MG63 (cell line): ENCODE results near the gene TCF12. TPM values are rescaled to one million over a fixed set of nuclear protein-coding genes. Genes with fewer than 3 reads are reported as not detected.
A peak's percentile ranks its signal among the peaks of the same experiment; 100 is the strongest.

Source experiments
- DNase-seq: peaks from one replicate; pipeline ENCODE4 v3.0.0-alpha.2; 2020
- H3K27me3 ChIP-seq: fragments of 250-450 bp; sonication (Bioruptor Pico); 2 replicates; pipeline ENCODE4 v1.5.1; 2020; ENCODE audit warnings: mild to moderate bottlenecking, moderate library complexity
- H3K36me3 ChIP-seq: fragments of 250-450 bp; sonication (Bioruptor Pico); 2 replicates; pipeline ENCODE4 v1.5.1; 2020; ENCODE audit warnings: mild to moderate bottlenecking, moderate library complexity
- H3K4me3 ChIP-seq: fragments of 250-450 bp; sonication (Bioruptor Pico); 2 replicates; pipeline ENCODE4 v1.5.1; 2020; ENCODE audit warnings: mild to moderate bottlenecking, moderate library complexity
- H3K9me3 ChIP-seq: fragments of 250-450 bp; sonication (Bioruptor Pico); 2 replicates; pipeline ENCODE4 v1.5.1; 2020; ENCODE audit warnings: mild to moderate bottlenecking, moderate library complexity
- total RNA-seq: library from RNA; depleted of rRNA; stranded (reverse); fragments of >200 nt; shearing (Covaris generic); gene quantifications from 2 replicates; pipeline ENCODE4 v1.2.3, GENCODE V29; 2014; ENCODE audit warnings: low replicate concordance

Gene TCF12
- total RNA-seq, 1 experiment from 2014 or later, result 48.8 TPM

- DNase-seq, result no peak
- Histone ChIP-seq H3K36me3 (no peaks in the 10 kb centered on the region), H3K4me3 (no peak overlapping the region), H3K9me3 (no peaks in the 10 kb centered on the region), H3K27me3 (no peaks in the 10 kb centered on the region)
Observed at GRCh38 chr15:57036352-57036751, 117.9 kb downstream of the TCF12 start.

- H3K4me3 ChIP-seq, result no peak overlapping the region
- H3K27me3 ChIP-seq, result no peaks in the 10 kb centered on the region
- no peaks in the 10 kb centered on the region for H3K36me3 ChIP-seq
- no peak for DNase-seq
- H3K9me3 ChIP-seq, result no peaks in the 10 kb centered on the region
Observed at GRCh38 chr15:57037548-57037947, 119.1 kb downstream of the TCF12 start.

- Histone ChIP-seq H3K36me3 (no peaks in the 10 kb centered on the region), H3K4me3 (no peak overlapping the region), H3K27me3 (no peaks in the 10 kb centered on the region), H3K9me3 (no peaks in the 10 kb centered on the region)
- no peak for DNase-seq
Observed at GRCh38 chr15:57038040-57038439, 119.6 kb downstream of the TCF12 start.

DNA sequence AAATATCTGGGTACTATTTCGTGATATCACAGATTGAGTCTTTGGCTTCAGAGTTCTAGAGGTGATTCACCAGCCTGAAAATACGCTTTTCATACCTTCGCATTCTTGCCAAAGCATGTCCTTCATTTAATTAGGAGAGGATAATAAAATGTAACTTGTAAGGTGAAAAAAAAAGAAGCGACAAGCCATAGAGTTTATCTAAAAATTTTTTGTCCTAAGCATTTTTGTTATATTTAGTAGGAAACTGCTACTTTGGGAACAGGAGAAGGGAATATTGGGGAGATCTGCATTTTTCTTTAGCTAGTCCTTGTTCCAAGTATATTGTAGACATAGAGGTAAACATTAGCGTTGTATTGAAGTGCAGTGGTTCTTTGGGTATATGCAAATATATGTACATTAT, 120.1 kb downstream of the TCF12 start:
- H3K4me3 ChIP-seq, result no peak overlapping the region
- no peak for DNase-seq
- no peaks in the 10 kb centered on the region for H3K9me3 ChIP-seq
- no peaks in the 10 kb centered on the region for H3K27me3 ChIP-seq
- H3K36me3 ChIP-seq, result no peaks in the 10 kb centered on the region

DNA sequence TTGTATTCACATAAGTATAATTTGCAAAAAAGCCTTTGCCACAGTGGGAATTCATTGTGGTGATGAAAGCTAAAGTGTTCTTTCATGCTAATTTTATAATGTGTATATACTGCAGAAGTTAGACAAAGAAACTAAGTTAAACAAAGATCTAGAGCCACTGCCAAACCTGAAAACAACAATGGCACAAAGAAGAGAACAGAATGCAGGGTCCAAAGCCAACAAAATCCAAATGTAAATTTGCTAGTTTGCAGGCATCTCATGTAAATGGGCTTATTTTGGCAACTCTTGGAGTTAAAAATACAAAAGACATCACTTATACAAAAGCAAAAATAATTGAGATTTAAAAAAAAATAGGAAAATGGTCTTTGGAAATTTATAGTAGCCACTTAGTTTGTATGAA, 123.0 kb downstream of the TCF12 start:
- Histone ChIP-seq H3K36me3 (no peaks in the 10 kb centered on the region), H3K4me3 (no peak overlapping the region), H3K27me3 (no peaks in the 10 kb centered on the region), H3K9me3 (no peaks in the 10 kb centered on the region)
- no peak for DNase-seq

GRCh38 chr15:57044072-57044702, 125.7 kb downstream of the TCF12 start:
- H3K27me3 ChIP-seq, result no peaks in the 10 kb centered on the region
- no peaks in the 10 kb centered on the region for H3K9me3 ChIP-seq
- DNase-seq, result no peak
- no peaks in the 10 kb centered on the region for H3K36me3 ChIP-seq
- no peak overlapping the region for H3K4me3 ChIP-seq

GRCh38 chr15:57044970-57045369, 126.5 kb downstream of the TCF12 start:
- DNase-seq, result no peak
- H3K36me3 ChIP-seq, result no peaks in the 10 kb centered on the region
- no peaks in the 10 kb centered on the region for H3K27me3 ChIP-seq
- H3K4me3 ChIP-seq, result no peak overlapping the region
- H3K9me3 ChIP-seq, result no peaks in the 10 kb centered on the region

- Histone ChIP-seq H3K4me3 (no peak overlapping the region), H3K36me3 (no peaks in the 10 kb centered on the region), H3K9me3 (no peaks in the 10 kb centered on the region), H3K27me3 (no peaks in the 10 kb centered on the region)
- no peak for DNase-seq
Observed at GRCh38 chr15:57045741-57046382, 127.4 kb downstream of the TCF12 start.

DNA sequence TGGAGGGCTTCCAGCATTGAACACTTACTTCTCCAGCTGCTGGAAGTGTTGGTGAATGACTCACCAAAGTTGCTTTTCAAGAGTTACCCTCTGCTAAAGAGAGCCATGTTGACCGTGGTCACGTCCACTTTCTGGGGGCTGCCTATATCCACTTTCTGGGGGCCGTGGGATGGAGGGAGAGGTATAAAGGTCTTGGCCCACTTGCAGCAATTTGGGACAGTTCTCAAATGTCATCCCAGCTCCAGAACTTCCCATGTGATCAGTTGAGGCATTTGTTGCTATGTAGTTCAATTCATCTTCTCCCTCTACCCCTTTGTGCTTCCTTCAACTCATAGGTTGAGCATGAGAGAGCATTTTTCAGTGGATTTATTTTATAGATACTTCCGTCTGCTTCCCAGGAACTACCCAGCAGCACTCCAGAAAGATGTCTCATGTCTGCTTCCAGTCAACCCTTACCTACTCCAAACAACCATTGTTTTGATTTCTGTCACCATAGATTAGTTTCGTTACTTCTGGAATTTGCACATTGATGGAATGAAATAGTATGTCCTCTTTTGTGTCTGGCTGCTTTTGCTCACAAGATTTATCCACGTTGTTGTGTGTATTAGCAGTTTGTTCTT, 130.6 kb downstream of the TCF12 start:
- H3K9me3 ChIP-seq, result no peaks in the 10 kb centered on the region
- no peak for DNase-seq
- no peak overlapping the region for H3K4me3 ChIP-seq
- H3K36me3 ChIP-seq, result no peaks in the 10 kb centered on the region
- H3K27me3 ChIP-seq, result no peaks in the 10 kb centered on the region

DNA sequence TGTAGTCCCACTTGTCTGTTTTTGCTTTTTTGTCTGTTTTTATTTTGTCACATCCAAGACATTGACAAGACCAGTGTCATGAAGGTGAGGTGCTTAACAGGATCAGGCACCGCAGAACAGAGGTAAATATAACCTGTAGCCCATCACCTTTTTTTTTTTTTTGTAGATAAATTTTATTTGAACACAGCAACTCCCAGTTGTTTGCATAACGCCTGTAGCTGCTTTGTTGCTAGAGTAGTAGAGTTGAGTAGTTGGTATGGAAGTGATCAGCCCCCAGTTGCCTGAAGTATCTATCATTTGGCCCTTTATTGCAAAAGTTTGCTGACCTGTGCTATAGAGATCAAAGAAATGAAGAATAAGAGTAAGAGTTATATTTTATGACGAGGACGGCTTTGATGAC, 135.0 kb downstream of the TCF12 start:
- no peaks in the 10 kb centered on the region; the same call in 1 of the 2 replicates for H3K36me3 ChIP-seq
- no peak overlapping the region for H3K4me3 ChIP-seq
- H3K9me3 ChIP-seq, result no peaks in the 10 kb centered on the region
- DNase-seq, result no peak
- no peaks in the 10 kb centered on the region for H3K27me3 ChIP-seq

- Histone ChIP-seq H3K36me3 (no peaks in the 10 kb centered on the region; the same call in 1 of the 2 replicates), H3K9me3 (no peaks in the 10 kb centered on the region), H3K27me3 (no peaks in the 10 kb centered on the region), H3K4me3 (no peak overlapping the region)
- DNase-seq, result no peak
Observed at GRCh38 chr15:57054204-57054750, 135.8 kb downstream of the TCF12 start.

- H3K27me3 ChIP-seq, result no peaks in the 10 kb centered on the region
- no peaks in the 10 kb centered on the region for H3K9me3 ChIP-seq
- no peak for DNase-seq
- H3K4me3 ChIP-seq, result no peak overlapping the region
- H3K36me3 ChIP-seq, result no peaks in the 10 kb centered on the region; the same call in 1 of the 2 replicates
Observed at GRCh38 chr15:57056357-57056756, 137.9 kb downstream of the TCF12 start.

DNA sequence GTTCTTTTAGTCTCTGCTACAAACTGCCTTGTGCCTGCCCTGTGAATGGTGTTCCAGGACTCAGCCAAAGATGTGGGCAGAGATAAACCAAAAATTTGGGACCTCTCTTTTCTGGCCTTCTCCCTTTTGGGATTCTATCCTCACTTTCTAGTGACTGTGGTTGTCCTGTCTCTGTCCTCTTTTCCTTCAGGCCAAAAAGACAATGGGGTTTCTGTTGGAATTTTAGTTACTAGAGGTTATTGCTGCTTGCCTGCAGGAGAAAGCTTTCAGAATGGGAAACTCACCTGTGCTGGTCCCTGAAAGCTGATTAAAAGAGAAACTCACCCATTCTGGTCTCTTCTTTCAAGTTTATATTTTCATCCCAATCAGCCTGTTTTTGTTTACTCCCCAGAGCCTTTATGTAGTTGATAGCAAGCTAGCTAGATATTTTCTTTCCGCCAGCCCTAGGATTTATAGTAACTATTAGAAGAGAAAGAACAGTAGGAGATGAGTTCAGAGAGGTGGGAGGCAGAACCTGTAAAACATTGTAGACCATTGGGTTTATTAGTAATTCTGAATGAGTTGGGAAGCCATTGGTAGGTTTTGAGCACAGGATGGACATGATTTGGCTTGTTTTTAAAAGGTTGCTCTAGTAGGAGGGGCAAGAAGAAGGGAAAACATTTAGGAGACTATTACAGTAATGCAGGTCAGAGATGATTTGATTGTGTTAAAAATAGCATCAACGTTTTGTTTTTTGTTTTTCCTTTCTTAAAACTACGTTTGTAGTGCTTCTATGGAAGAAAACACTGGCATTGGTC, 138.9 kb downstream of the TCF12 start:
- no peaks in the 10 kb centered on the region for H3K9me3 ChIP-seq
- H3K4me3 ChIP-seq, result no peak overlapping the region
- H3K36me3 ChIP-seq, result no peaks in the 10 kb centered on the region; the same call in 1 of the 2 replicates
- no peak for DNase-seq
- no peaks in the 10 kb centered on the region for H3K27me3 ChIP-seq

DNA sequence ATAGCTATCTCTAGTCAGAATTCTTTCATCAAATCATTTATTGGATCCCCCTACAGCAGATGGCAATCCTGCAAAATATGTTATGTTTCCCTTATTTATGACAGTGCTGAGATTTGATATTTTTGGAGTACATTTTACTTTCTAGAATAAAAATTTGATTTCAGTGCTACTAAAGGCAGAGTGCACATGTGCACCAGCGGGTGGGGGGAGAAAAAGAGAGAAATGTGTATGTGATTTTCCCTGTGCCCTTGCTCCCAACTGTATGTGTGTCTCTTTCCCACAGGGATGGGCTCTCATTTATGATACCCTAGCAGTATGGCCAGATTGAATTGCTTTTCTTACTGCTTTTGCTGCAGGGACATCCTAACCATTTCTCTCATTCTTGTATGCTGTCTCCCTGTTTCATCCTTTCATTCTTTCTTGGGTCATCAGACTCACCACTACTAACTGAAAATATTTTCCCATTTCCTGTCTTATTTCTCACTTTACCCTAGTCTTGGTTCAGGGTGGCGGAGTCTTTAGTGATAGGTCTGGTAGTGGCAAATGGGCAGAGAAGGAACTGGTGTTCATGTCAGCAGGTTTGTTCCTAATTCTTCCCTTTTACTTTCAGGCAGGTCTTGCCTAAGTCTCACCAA, 140.7 kb downstream of the TCF12 start:
- no peak overlapping the region for H3K4me3 ChIP-seq
- no peak for DNase-seq
- H3K9me3 ChIP-seq, result no peaks in the 10 kb centered on the region

DNA sequence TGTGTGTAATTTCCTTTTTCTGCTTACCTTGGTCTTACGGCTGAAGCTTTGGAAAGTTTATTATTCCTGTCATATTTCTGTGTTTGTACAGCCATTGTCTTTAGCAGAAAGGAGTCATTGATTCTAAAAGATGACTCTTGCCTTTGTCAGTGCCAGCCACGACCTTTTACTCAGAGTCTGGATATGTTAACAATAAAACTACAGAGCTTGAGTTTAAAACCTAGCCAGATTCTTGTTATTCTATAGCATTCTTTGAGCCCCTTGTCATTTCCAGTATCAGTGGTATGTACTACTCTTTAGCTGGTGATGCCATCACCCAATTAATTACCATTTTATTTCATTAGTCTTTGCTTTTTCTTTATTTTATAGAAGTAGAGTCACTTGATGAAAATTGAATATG, 142.4 kb downstream of the TCF12 start:
- no peaks in the 10 kb centered on the region for H3K27me3 ChIP-seq
- peak; percentile 75 for DNase-seq
- H3K36me3 ChIP-seq, result peaks cover 6% of the 10 kb centered on the region
- no peaks in the 10 kb centered on the region for H3K9me3 ChIP-seq
- no peak overlapping the region for H3K4me3 ChIP-seq

More for the DNA sequence above, 140.7 kb downstream of the TCF12 start:
- H3K27me3 ChIP-seq, result no peaks in the 10 kb centered on the region
- H3K36me3 ChIP-seq, result peaks cover 6% of the 10 kb centered on the region

GRCh38 chr15:57061281-57061680, 142.8 kb downstream of the TCF12 start:
- Histone ChIP-seq H3K4me3 (no peak overlapping the region), H3K36me3 (peaks cover 6% of the 10 kb centered on the region), H3K27me3 (no peaks in the 10 kb centered on the region), H3K9me3 (no peaks in the 10 kb centered on the region)
- no peak for DNase-seq
